SU-DHL-6 (cell line): ENCODE measurements around the gene MED10.

Experiments
- CTCF ChIP-seq: fragments of 200-600 bp; sonication (generic); IDR thresholded peaks from one replicate; pipeline ENCODE4 v1.5.1; 2017; ENCODE audit warnings: antibody characterized with exemption, mild to moderate bottlenecking, low read length, moderate library complexity; ENCODE audit not compliant: insufficient read depth, poor library complexity, severe bottlenecking
- EZH2phosphoT487 ChIP-seq: fragments of 200-600 bp; sonication (generic), shearing (Covaris generic); conservative IDR thresholded peaks from 2 replicates; pipeline ENCODE4 v1.6.1; 2018; ENCODE audit warnings: mild to moderate bottlenecking, antibody characterized with exemption, low read length, moderate library complexity, mixed read lengths

DNA sequence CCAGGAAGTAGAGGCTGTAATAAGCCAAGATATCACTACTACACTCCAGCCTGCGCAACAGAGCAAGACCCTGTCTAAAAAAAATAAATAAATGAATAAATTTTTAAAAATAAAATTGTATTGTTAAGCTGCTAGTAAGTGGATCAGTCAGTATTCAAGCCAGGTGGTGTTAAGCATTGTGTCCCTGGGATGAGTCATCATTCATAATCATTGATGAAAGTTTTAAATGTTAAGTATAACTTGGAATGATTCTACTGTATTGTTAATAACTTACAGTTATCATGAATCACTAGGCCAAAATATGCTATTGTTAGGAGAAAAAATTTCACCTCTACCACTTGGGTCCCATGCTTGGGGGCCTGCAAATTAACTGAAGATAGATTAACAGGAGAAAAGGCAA, 38.2 kb downstream of the MED10 start:
- TF ChIP-seq CTCF (no peak), EZH2phosphoT487 (no peak)
